Neuron (in vitro differentiated cells): ENCODE measurements around the gene XRCC3.

Experiments used
- H2AFZ ChIP-seq: one replicate; pipeline ENCODE4 v1.6.1; 2013; ENCODE audit warnings: low read depth, mild to moderate bottlenecking, inconsistent platforms, low read length, moderate library complexity
- H3K27me3 ChIP-seq: one replicate; pipeline ENCODE4 v1.6.1; 2013; ENCODE audit warnings: low read length; ENCODE audit not compliant: insufficient read depth
- H3K36me3 ChIP-seq: one replicate; pipeline ENCODE4 v1.6.1; 2013; ENCODE audit warnings: low read length; ENCODE audit not compliant: insufficient read depth
- H3K4me1 ChIP-seq: one replicate; pipeline ENCODE4 v1.6.1; 2013; ENCODE audit warnings: low read length; ENCODE audit not compliant: insufficient read depth
- H3K4me3 ChIP-seq: 2 replicates; pipeline ENCODE4 v1.5.1; 2013; ENCODE audit warnings: mild to moderate bottlenecking, low read length, moderate library complexity
- H3K9me3 ChIP-seq: one replicate; pipeline ENCODE4 v1.6.1; 2013; ENCODE audit warnings: low read length

The XRCC3 gene

DNA sequence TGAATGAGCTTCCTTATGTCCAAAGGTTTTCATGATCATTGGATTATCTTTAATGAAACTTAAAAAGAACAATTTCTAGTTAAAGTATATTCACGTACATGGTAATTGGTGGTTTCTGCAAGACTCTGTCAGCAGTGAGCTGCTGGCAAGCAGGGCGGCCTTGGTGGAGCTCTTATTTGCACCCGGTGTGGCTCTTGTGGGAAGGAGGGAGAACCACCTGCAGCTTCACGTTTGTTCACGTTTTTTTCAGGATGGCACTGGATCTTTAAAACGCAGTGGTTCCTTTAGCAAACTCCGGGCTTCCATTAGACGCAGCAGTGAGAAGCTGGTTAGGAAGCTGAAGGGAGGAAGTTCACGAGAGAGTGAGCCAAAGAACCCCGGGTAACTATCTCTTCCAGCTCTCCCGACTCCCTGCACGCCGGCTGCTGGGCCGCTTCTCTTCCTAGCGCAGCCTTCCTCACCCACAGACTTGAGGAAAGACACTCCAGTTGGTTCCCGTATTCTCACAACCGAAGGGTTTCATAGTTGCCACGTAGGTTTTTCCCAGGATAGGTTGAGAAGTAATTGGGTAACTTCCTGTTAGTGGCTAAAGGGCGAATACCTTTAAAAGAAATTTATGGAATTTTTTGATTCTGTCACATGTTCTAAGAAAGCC lies 28.3 kb downstream of the XRCC3 start:
- Histone ChIP-seq H2AFZ (no peak overlapping the region), H3K27me3 (no peaks in the 10 kb centered on the region), H3K4me1 (no peaks in the 10 kb centered on the region), H3K9me3 (no peaks in the 10 kb centered on the region), H3K4me3 (no peak overlapping the region), H3K36me3 (peaks cover 64% of the 10 kb centered on the region)

DNA sequence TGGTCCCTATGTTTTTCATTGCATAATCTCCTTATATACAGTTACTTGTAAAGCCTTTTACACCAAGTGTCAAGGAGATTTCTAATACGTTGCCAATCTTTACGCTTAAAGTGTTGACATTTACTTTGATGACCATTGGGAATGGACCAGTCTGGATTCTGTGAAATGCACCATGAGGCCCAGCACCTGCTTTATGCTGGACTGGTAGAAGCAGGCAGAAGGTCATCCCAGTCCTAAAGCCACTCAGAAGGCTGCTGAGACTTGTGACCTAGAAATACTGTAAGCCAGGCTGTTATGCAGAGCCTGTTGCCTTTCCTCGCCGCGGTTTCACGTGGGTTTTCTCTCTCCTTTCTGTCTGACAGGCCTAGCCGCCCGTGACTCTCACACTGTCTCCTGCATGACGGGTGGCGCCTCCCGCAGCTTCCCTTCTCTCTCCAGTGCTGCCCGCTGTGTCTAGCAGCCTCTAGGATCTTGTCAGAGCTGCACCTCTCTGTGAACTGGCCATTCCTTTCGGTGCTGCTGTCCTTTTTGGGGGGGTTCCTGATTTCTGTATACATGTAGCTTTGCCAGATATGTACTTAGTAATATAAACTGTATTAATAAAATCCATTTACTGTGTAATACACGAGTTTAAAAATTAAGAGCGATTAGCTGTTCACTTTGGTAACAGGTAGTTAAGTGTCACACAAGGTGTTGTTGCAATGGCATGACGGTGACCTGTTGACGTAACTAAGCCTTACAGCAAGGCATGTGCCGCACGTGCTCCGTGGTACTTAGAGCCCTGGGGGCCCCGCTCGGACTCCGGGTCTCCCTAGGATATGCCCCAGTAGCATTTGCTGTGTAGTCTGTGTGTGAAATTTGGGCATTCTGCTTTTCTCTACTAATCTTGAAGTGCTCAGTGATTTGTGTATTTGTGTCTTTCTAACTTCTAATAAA lies 29.7 kb downstream of the XRCC3 start:
- Histone ChIP-seq H3K27me3 (no peaks in the 10 kb centered on the region), H3K36me3 (peaks cover 72% of the 10 kb centered on the region), H3K4me3 (no peak overlapping the region), H2AFZ (no peak overlapping the region), H3K9me3 (no peaks in the 10 kb centered on the region), H3K4me1 (no peaks in the 10 kb centered on the region)

DNA sequence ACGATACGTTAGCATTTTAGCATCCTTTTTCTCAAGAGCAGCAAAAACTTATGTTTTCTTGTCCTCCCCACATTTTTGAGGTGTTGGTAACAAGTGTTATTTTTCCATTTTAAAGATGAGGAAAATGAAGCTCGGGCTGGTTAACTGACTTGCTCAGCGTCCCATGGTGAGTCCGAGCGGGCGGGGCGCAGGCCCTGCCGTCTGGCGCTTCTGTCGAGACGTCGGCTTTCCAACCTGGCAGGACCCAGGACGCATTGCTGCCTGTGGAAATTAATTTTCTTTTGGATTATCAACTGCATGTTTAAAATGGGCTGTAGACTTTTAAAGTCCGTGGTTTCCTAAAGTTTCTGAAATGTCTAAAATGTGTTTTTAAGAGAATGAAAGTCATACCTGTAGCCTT lies 30.4 kb downstream of the XRCC3 start:
- H3K4me3 ChIP-seq, result no peak overlapping the region
- H3K4me1 ChIP-seq, result no peaks in the 10 kb centered on the region
- no peaks in the 10 kb centered on the region for H3K27me3 ChIP-seq
- H3K36me3 ChIP-seq, result peaks cover 79% of the 10 kb centered on the region
- no peaks in the 10 kb centered on the region for H3K9me3 ChIP-seq
- H2AFZ ChIP-seq, result no peak overlapping the region

DNA sequence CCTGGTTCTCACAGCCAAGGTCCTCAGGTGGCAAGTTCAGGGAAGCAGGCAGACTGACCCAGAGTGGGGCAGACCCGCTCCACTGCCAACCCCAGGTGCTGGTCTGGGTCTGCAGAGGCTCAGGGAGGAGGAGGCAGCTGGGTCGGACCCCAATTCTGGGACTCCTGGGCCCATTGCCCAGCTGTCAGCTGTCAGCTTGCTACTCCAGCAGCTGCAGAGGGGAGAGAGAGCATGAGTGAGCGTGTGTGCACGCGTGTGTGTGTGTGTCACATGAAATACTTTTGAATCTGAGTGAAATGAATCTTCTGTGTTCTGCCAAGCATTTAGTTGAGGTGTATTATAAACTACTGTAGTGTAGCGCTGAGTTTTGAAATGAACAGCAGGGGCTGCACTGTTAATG lies 30.8 kb downstream of the XRCC3 start:
- no peaks in the 10 kb centered on the region for H3K4me1 ChIP-seq
- H3K9me3 ChIP-seq, result no peaks in the 10 kb centered on the region
- no peak overlapping the region for H3K4me3 ChIP-seq
- H3K27me3 ChIP-seq, result no peaks in the 10 kb centered on the region
- H3K36me3 ChIP-seq, result peaks cover 80% of the 10 kb centered on the region
- H2AFZ ChIP-seq, result no peak overlapping the region

DNA sequence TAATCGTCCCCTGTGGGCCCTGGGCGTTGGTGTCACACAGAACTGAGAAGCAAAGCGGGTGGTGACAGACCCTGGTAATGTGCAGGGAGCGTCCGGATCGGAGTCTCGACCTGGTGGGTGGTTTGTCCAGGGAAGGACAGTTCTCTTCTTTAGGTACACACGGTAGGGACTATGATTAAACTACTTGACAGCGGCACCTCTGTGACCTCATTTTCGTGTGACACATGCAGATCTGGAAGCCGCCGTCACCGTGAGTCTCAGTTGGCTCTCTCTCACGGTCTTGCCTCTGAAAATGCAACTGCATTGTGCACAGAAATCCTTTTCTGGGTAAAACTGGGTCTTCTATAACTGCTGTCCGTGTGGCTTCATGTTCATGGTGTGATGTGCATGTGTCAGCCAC lies 32.1 kb downstream of the XRCC3 start:
- H3K4me3 ChIP-seq, result no peak overlapping the region
- H3K4me1 ChIP-seq, result no peaks in the 10 kb centered on the region
- no peaks in the 10 kb centered on the region for H3K27me3 ChIP-seq
- no peak overlapping the region for H2AFZ ChIP-seq
- peaks cover 81% of the 10 kb centered on the region for H3K36me3 ChIP-seq
- no peaks in the 10 kb centered on the region for H3K9me3 ChIP-seq

DNA sequence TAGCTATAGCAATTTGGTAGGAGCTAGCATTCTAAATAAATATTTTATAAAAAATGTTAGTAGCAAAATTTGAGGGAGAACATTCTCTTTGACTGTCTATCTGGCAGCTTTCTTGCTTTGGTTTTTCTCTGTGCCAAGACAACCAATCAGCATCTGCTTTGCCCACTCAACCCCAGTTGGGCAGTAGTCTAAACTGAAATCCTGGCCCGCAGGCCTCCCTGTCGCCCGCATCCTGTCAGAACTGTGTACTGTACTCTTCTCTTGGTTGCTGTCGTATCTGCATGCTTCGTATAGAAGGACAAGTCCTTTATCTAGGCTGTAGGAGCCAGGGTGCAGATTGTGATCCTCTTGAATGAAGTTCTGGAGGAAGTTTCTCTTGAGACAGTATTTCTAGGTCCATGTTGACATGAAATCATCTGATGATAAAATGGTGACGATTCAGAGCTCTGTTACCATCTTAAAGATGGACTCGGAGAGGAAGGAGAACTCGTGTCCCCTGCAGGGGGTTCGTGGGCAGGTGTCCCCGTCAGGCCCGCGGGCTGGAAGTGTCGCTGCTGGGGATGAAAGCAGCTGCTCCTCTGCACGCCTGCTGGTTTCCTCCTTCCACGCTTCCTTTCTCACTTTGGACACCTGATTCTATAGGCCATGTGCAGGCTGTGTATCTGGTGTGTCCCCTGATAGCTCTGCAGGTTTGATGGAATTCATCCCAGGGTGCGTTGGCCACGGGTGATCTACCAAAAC lies 34.6 kb downstream of the XRCC3 start:
- no peak overlapping the region for H3K4me3 ChIP-seq
- no peaks in the 10 kb centered on the region for H3K27me3 ChIP-seq
- no peak overlapping the region for H2AFZ ChIP-seq
- H3K4me1 ChIP-seq, result no peaks in the 10 kb centered on the region
- no peaks in the 10 kb centered on the region for H3K9me3 ChIP-seq
- H3K36me3 ChIP-seq, result peaks cover 77% of the 10 kb centered on the region

DNA sequence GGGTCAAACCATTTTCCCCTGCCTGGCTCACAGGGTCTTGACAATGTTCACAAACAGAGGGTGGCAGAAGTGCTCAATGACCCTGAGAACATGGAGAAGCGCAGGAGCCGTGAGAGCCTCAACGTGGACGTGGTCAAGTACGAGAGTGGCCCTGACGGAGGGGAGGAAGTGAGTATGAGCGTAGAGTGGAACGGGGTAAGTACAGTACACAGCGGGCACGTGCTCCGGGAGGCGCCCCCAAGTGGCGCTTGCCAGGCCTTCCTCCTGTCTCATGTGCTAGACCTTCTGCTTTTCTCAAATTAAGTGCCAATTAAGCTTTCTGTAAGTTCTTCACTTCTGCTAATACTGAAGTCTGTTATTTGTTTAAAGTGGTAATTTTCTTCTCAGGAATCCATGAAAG lies 35.9 kb downstream of the XRCC3 start:
- Histone ChIP-seq H2AFZ (no peak overlapping the region), H3K4me3 (no peak overlapping the region), H3K4me1 (no peaks in the 10 kb centered on the region), H3K9me3 (no peaks in the 10 kb centered on the region), H3K36me3 (peaks cover 79% of the 10 kb centered on the region), H3K27me3 (no peaks in the 10 kb centered on the region)

DNA sequence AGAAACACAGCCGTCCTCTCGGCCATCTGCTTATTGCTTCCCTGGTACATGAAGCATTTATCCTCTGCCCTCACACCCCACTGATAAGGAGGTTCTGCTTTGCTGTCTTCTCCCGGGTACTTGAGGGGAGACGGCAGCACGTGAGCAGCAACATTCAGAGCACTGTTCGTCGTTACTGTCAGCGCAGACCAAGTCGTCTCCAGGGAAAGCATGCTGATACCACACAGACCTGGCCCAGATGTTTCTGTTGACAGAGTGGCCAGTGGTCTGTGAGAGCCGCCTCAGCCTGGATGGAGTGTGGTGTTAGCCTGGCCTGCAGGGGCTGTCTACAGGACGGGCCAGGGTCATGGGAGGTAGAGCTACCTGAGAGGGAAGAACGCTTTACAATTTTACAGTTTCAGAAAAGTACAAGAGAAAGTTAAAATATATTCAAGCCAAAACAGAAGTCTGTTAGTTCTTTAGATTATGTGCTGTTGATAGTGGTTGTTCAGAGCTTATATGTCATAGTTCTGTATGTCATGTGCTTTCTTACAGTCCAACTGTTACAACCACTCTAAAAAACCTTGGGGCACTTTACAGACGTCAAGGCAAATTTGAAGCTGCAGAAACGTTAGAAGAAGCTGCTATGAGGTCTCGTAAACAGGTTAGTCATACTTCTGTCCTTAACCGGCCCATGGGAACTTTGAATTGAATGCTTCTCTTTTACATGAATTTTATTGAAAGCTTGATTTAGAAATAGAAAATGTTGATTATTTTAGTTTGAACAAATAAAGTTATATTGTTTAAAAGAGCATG lies 38.2 kb downstream of the XRCC3 start:
- H3K4me3 ChIP-seq, result no peak overlapping the region
- H3K36me3 ChIP-seq, result peaks cover 84% of the 10 kb centered on the region
- no peaks in the 10 kb centered on the region for H3K4me1 ChIP-seq
- no peaks in the 10 kb centered on the region for H3K27me3 ChIP-seq
- H2AFZ ChIP-seq, result no peak overlapping the region
- H3K9me3 ChIP-seq, result no peaks in the 10 kb centered on the region

DNA sequence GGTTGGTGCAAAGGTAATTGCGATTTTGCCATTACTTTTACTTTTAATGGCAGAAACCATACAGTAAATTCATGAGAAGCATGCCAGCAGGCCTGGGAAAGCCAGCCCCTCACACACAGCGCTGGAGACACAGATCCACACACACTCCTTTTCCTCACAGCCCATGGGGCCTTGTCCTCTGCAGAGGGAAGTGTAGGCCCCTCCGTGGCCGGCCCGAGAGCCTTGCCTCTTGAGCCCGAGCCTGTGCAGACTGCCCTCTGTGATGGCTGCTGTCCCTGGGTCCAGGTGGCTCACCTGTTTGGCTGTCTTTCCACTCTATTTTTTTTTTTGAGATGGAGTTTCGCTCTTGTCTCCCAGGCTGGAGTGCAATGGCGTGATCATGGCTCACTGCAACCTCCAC lies 39.3 kb downstream of the XRCC3 start:
- no peak overlapping the region for H2AFZ ChIP-seq
- peaks cover 87% of the 10 kb centered on the region for H3K36me3 ChIP-seq
- no peak overlapping the region for H3K4me3 ChIP-seq
- no peaks in the 10 kb centered on the region for H3K27me3 ChIP-seq
- no peaks in the 10 kb centered on the region for H3K9me3 ChIP-seq
- no peaks in the 10 kb centered on the region for H3K4me1 ChIP-seq

DNA sequence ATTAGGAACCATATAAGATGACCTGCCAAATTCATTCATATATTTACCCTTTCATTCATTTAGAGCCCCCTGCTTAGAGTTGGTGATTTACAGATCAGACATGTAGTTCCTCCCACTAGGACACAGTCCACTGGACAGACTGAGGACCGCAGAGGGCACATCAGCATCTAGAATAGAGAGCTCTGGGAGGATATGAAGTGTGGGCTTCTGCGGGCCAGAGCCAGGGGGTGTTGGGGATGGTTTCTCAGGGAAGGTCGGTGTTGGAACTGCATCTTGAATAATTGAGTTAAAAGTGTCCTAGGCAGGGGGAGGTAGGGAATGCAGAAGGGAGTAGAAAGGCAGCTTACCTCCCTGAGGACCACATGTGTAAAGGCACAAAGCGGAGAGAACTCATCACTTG lies 43.3 kb downstream of the XRCC3 start:
- Histone ChIP-seq H3K4me1 (no peaks in the 10 kb centered on the region), H3K9me3 (no peaks in the 10 kb centered on the region), H3K4me3 (no peak overlapping the region), H3K36me3 (peaks cover 82% of the 10 kb centered on the region), H2AFZ (no peak overlapping the region), H3K27me3 (no peaks in the 10 kb centered on the region)

DNA sequence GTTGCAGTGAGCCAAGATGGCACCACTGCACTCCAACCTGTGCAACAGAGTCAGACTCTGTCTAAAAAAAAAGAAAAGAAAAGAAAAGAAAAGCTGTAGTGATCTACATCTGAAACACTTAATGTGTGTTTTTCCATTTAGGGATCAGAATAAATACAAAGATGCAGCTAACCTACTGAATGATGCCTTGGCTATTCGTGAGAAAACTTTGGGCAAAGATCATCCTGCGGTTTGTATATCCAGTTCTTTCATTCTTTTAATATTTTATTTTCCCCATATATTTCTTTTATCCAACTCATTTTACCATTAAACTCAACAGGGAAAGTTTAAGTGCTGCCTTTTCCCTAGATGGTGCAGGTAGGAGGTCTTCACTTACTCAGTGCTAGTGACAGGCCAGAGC lies 45.9 kb downstream of the XRCC3 start:
- H2AFZ ChIP-seq, result no peak overlapping the region
- H3K9me3 ChIP-seq, result no peaks in the 10 kb centered on the region
- H3K4me3 ChIP-seq, result no peak overlapping the region
- no peaks in the 10 kb centered on the region for H3K4me1 ChIP-seq
- H3K27me3 ChIP-seq, result no peaks in the 10 kb centered on the region
- H3K36me3 ChIP-seq, result peaks cover 76% of the 10 kb centered on the region

DNA sequence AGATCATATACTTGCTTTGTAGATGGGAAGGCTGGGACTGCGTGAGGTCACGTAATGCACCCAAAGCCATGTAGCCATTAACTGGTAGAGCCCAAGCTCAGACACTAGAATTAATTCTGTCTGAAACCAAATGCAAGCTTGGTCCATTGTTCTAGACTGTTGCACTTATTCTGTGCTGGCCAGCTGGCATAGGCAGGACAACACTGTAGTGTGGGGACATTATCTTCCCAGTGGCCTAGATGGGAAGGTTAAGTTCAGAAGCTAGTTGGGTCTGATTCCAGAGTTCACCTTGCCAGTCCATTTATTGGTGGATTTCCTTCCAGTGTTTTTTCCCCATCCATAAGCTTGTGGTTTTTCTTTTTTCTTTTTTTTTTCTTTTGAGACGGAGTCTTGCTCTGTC lies 47.1 kb downstream of the XRCC3 start:
- H3K4me3 ChIP-seq, result no peak overlapping the region
- no peaks in the 10 kb centered on the region for H3K9me3 ChIP-seq
- H3K27me3 ChIP-seq, result no peaks in the 10 kb centered on the region
- H2AFZ ChIP-seq, result no peak overlapping the region
- H3K4me1 ChIP-seq, result no peaks in the 10 kb centered on the region
- peaks cover 73% of the 10 kb centered on the region for H3K36me3 ChIP-seq
